Gastroesophageal sphincter (tissue), 4 donors: ENCODE measurements around the gene ATXN2. TPM values are rescaled to one million over a fixed set of nuclear protein-coding genes. Genes with fewer than 3 reads are reported as not detected.
A peak's percentile ranks its signal among the peaks of the same experiment; 100 is the strongest.

ENCODE experiments used
- ATAC-seq: fragments of 150-250 bp; one replicate; pipeline ENCODE4 v1.9.1; 2016; ENCODE audit warnings: mild to moderate bottlenecking, moderate library complexity
- H3K27ac ChIP-seq, 4 donors: fragments of 200-600 bp; sonication (generic) in 3 of 4; 1 replicate in 3 of 4; 2 replicates in 1 of 4; pipeline ENCODE4 v1.5.1; 2016 to 2019
- H3K27me3 ChIP-seq: fragments of 200-600 bp; sonication (generic); one replicate; pipeline ENCODE4 v1.5.1; 2019
- H3K36me3 ChIP-seq, 2 donors: fragments of 200-600 bp; sonication (generic); one replicate each; pipeline ENCODE4 v1.5.1; 2019; ENCODE audit warnings: control low read depth in 1 of 2
- H3K4me1 ChIP-seq, 3 donors: fragments of 200-600 bp; sonication (generic); 1 replicate in 2 of 3; 2 replicates in 1 of 3; pipeline ENCODE4 v1.5.1; 2016 to 2019; ENCODE audit warnings: control low read depth in 2 of 3
- H3K4me3 ChIP-seq, 2 donors: fragments of 200-600 bp; sonication (generic); one replicate each; pipeline ENCODE4 v1.5.1; 2019; ENCODE audit warnings: mild to moderate bottlenecking in 1 of 2, moderate library complexity in 1 of 2
- H3K9me3 ChIP-seq, 3 donors: fragments of 200-600 bp; sonication (generic); one replicate each; pipeline ENCODE4 v1.5.1; 2017 to 2019; ENCODE audit warnings: control low read depth in 2 of 3
- CTCF ChIP-seq, 4 experiments: fragments of 200-600 bp in 2 of 4; fragments of 450-650 bp in 2 of 4; sonication (generic) in 1 of 4; IDR thresholded peaks; one replicate each; pipeline ENCODE4 v1.5.1; 2017 to 2019; ENCODE audit warnings: antibody characterized with exemption in 4 of 4, mild to moderate bottlenecking in 2 of 4, moderate library complexity in 2 of 4
- EP300 ChIP-seq: sonication (generic); formaldehyde crosslinking; IDR thresholded peaks from one replicate; pipeline ENCODE4 v1.6.1; 2017; ENCODE audit warnings: antibody characterized with exemption, mild to moderate bottlenecking
- POLR2A ChIP-seq, 2 donors: fragments of 450-650 bp; IDR thresholded peaks; one replicate each; pipeline ENCODE4 v1.6.1; 2017; ENCODE audit warnings: antibody characterized with exemption in 2 of 2, mild to moderate bottlenecking in 2 of 2, moderate library complexity in 1 of 2
- POLR2AphosphoS5 ChIP-seq: sonication (generic); formaldehyde crosslinking; IDR thresholded peaks from one replicate; pipeline ENCODE4 v1.6.1; 2017; ENCODE audit warnings: antibody characterized with exemption
- WGBS, 2 donors: methylation state at CpG; one replicate each; pipeline ENCODE4 v1.1.5; 2018; ENCODE audit warnings: low coverage in 1 of 2; 5-methylcytosine and 5-hydroxymethylcytosine counted together
- total RNA-seq, 4 donors: library from RNA; depleted of rRNA; stranded (reverse); fragments of >200 nt; gene quantifications; one replicate each; pipeline ENCODE4 v1.1.0, GENCODE V29; 2016

ATXN2 gene
- total RNA-seq, 4 donors from 2014 or later = 40.9 to 93.4 (median 50.1) TPM

GRCh38 chr12:111440631-111441030 lies 158.5 kb downstream of the ATXN2 start:
- TF ChIP-seq CTCF (IDR thresholded peaks at IDR 0.05) = no peak
- TF ChIP-seq POLR2A (IDR thresholded peaks at IDR 0.05) = no peak
- TF ChIP-seq EP300 = no peak
- no peak for TF ChIP-seq POLR2AphosphoS5
- ATAC-seq = no peak
- H3K4me1 ChIP-seq = peaks cover 0 to 87% (median 32%) of the 10 kb centered on the region in 3 donors
- H3K27me3 ChIP-seq = no peaks in the 10 kb centered on the region
- WGBS, 2 donors = 72% methylated on average over 3 of the region's 3 CpGs; no CpG with 5 or more reads in 1 of the 2 donors
- H3K27ac ChIP-seq = peak overlapping the region in 3 of 4 donors; percentile 44 to 77 (median 52)
- no peak overlapping the region for H3K4me3 ChIP-seq
- peaks cover 0 to 50% of the 10 kb centered on the region in 2 donors for H3K36me3 ChIP-seq
- no peaks in the 10 kb centered on the region for H3K9me3 ChIP-seq

- ATAC-seq = no peak
- no peak overlapping the region for H3K4me3 ChIP-seq
- WGBS, 2 donors = 60 to 76% methylated on average over 3 to 8 of the region's 8 CpGs
- H3K36me3 ChIP-seq = peaks cover 0 to 45% of the 10 kb centered on the region in 2 donors
- H3K4me1 ChIP-seq = peaks cover 0 to 87% (median 32%) of the 10 kb centered on the region in 3 donors
- TF ChIP-seq POLR2A (IDR thresholded peaks at IDR 0.05) = no peak
- TF ChIP-seq EP300 = no peak
- TF ChIP-seq CTCF (IDR thresholded peaks at IDR 0.05) = no peak
- no peak for TF ChIP-seq POLR2AphosphoS5
- H3K9me3 ChIP-seq = no peaks in the 10 kb centered on the region
- peak overlapping the region in 3 of 4 donors; percentile 44 to 77 (median 52) for H3K27ac ChIP-seq
- no peaks in the 10 kb centered on the region for H3K27me3 ChIP-seq
Measured at GRCh38 chr12:111440152-111440551, 159.0 kb downstream of the ATXN2 start.

GRCh38 chr12:111439657-111440151 lies 159.4 kb downstream of the ATXN2 start:
- TF ChIP-seq CTCF (IDR thresholded peaks at IDR 0.05) = no peak
- no peak for TF ChIP-seq POLR2A (IDR thresholded peaks at IDR 0.05)
- no peak for TF ChIP-seq EP300
- no peak for TF ChIP-seq POLR2AphosphoS5
- no peak overlapping the region for H3K4me3 ChIP-seq
- H3K36me3 ChIP-seq = peaks cover 0 to 41% of the 10 kb centered on the region in 2 donors
- peaks cover 0 to 87% (median 32%) of the 10 kb centered on the region in 3 donors for H3K4me1 ChIP-seq
- no peaks in the 10 kb centered on the region for H3K27me3 ChIP-seq
- no peaks in the 10 kb centered on the region for H3K9me3 ChIP-seq
- peak overlapping the region in 3 of 4 donors; percentile 44 to 77 (median 52) for H3K27ac ChIP-seq
- 57% methylated on average over 4 of the region's 5 CpGs; no CpG with 5 or more reads in 1 of the 2 donors for WGBS, 2 donors
- ATAC-seq = no peak

GRCh38 chr12:111438481-111438880 lies 160.6 kb downstream of the ATXN2 start:
- Histone ChIP-seq H3K27me3 (no peaks in the 10 kb centered on the region), H3K36me3 (peaks cover 0 to 29% of the 10 kb centered on the region in 2 donors), H3K4me1 (peaks cover 0 to 93% (median 29%) of the 10 kb centered on the region in 3 donors), H3K9me3 (no peaks in the 10 kb centered on the region), H3K4me3 (no peak overlapping the region), H3K27ac (peak overlapping the region in 3 of 4 donors; percentile 18 to 77 (median 51))
- no peak for ATAC-seq
- TF ChIP-seq POLR2A (IDR thresholded peaks at IDR 0.05) = no peak
- TF ChIP-seq EP300 = no peak
- peak; percentile 15 for TF ChIP-seq POLR2AphosphoS5
- TF ChIP-seq CTCF (IDR thresholded peaks at IDR 0.05) = no peak
- 40 to 83% methylated on average over 1 to 9 of the region's 9 CpGs for WGBS, 2 donors
